ENCODE data around the gene NR4A1.

DNA sequence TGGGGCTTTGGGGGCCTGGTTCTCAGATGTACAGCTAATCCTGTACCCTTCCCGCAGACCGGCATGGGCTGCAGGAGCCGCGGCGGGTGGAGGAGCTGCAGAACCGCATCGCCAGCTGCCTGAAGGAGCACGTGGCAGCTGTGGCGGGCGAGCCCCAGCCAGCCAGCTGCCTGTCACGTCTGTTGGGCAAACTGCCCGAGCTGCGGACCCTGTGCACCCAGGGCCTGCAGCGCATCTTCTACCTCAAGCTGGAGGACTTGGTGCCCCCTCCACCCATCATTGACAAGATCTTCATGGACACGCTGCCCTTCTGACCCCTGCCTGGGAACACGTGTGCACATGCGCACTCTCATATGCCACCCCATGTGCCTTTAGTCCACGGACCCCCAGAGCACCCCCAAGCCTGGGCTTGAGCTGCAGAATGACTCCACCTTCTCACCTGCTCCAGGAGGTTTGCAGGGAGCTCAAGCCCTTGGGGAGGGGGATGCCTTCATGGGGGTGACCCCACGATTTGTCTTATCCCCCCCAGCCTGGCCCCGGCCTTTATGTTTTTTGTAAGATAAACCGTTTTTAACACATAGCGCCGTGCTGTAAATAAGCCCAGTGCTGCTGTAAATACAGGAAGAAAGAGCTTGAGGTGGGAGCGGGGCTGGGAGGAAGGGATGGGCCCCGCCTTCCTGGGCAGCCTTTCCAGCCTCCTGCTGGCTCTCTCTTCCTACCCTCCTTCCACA, 7.6 kb downstream of the NR4A1 start:
- TF ChIP-seq CTCF (IDR thresholded peaks at IDR 0.05) (no peak), POLR2A (IDR thresholded peaks at IDR 0.05) (peak; percentile 15)
